OCI-LY7 (cell line): ENCODE results near the gene MS4A10. TPM values are rescaled to one million over a fixed set of nuclear protein-coding genes. Genes with fewer than 3 reads are reported as not detected.
A peak's percentile ranks its signal among the peaks of the same experiment; 100 is the strongest.

ENCODE experiments used
- BruUV-seq: library from RNA; stranded (reverse); fragments of 400-500 nt; replicated peaks from 2 replicates; lab custom pipeline; 2021; lab: Mats Ljungman, UMichigan
- CTCF ChIA-PET: fragments of 300-600 bp; sonication (Branson Sonifier 250); formaldehyde crosslinking; loops from one replicate; lab custom pipeline; 2022; ENCODE audit warnings: antibody characterized with exemption; ENCODE audit not compliant: unreplicated experiment; lab: Charles Lee
- POLR2A ChIA-PET: fragments of 300-600 bp; sonication (Branson Sonifier 250); formaldehyde crosslinking; loops from one replicate; lab custom pipeline; 2022; ENCODE audit warnings: antibody characterized with exemption; lab: Charles Lee
- DNase-seq: peaks from one replicate; pipeline ENCODE4 v3.0.0-alpha.2; 2015; ENCODE audit warnings: low spot score
- H2AFZ ChIP-seq: fragments of 200-600 bp; sonication (generic), shearing (Covaris generic); 2 replicates; pipeline ENCODE4 v1.6.1; 2014; ENCODE audit warnings: mild to moderate bottlenecking, antibody characterized with exemption, low read length, moderate library complexity
- H3K27ac ChIP-seq: fragments of 200-600 bp; sonication (generic); 2 replicates; pipeline ENCODE4 v1.5.1; 2014; ENCODE audit warnings: mixed run types, low read depth, mild to moderate bottlenecking, moderate library complexity, low read length, inconsistent platforms; ENCODE audit not compliant: poor library complexity, severe bottlenecking
- H3K36me3 ChIP-seq: fragments of 200-600 bp; sonication (generic); 2 replicates; pipeline ENCODE4 v1.6.1; 2014; ENCODE audit warnings: mild to moderate bottlenecking, antibody characterized with exemption, low read length, moderate library complexity, mixed read lengths; ENCODE audit not compliant: insufficient read depth
- H3K4me1 ChIP-seq: fragments of 200-600 bp; sonication (generic); 2 replicates; pipeline ENCODE4 v1.5.1; 2014; ENCODE audit warnings: mild to moderate bottlenecking, low read length; ENCODE audit not compliant: insufficient read depth, poor library complexity, severe bottlenecking
- H3K4me2 ChIP-seq: fragments of 200-600 bp; sonication (generic); 2 replicates; pipeline ENCODE4 v1.6.1; 2014; ENCODE audit warnings: mild to moderate bottlenecking, low read length
- H3K4me3 ChIP-seq: fragments of 200-600 bp; sonication (generic); 2 replicates; pipeline ENCODE4 v1.5.1; 2014; ENCODE audit warnings: mild to moderate bottlenecking, low read depth, low read length; ENCODE audit not compliant: poor library complexity, severe bottlenecking
- H3K79me2 ChIP-seq: fragments of 200-600 bp; sonication (generic); 2 replicates; pipeline ENCODE4 v1.6.1; 2016; ENCODE audit warnings: low read depth, mild to moderate bottlenecking, low read length, moderate library complexity, mixed read lengths; ENCODE audit not compliant: insufficient read depth
- H3K9me2 ChIP-seq: fragments of 200-600 bp; sonication (generic); 2 replicates; pipeline ENCODE4 v1.6.1; 2016; ENCODE audit warnings: mild to moderate bottlenecking, low read length, mixed read lengths; ENCODE audit not compliant: insufficient read depth
- H3K9me3 ChIP-seq: fragments of 200-600 bp; sonication (generic); 2 replicates; pipeline ENCODE4 v1.6.1; 2014; ENCODE audit warnings: mild to moderate bottlenecking, mixed run types, low read length, mixed read lengths
- H4K20me1 ChIP-seq: fragments of 200-600 bp; sonication (generic); 2 replicates; pipeline ENCODE4 v1.6.1; 2014; ENCODE audit warnings: mild to moderate bottlenecking, antibody characterized with exemption, low read length, moderate library complexity, mixed read lengths; ENCODE audit not compliant: insufficient read depth
- EZH2phosphoT487 ChIP-seq: fragments of 200-600 bp; sonication (generic); IDR thresholded peaks from 2 replicates; pipeline ENCODE4 v1.6.1; 2018; ENCODE audit warnings: low read depth, borderline replicate concordance, mild to moderate bottlenecking, mixed run types, antibody characterized with exemption, low read length, moderate library complexity, mixed read lengths
- intact Hi-C: fragments of 100-400 bp; cut with micrococcal nuclease; formaldehyde crosslinking; loops from one replicate; pipeline ENCODE4 v1.10.0; 2022; ENCODE audit not compliant: unreplicated experiment
- total RNA-seq, 2 experiments: library from RNA; depleted of rRNA in 1 of 2; stranded (reverse); fragments of >200 nt in 1 of 2; shearing (Covaris generic) in 1 of 2; gene quantifications; 2 replicates each; pipeline ENCODE4 v1.2.3, GENCODE V29; 2014 to 2022
- TF ChIP-seq, protein P1 (sequence below): fragments of 200-600 bp; sonication (generic); conservative IDR thresholded peaks from 2 replicates; pipeline ENCODE4 v1.5.1; 2014; ENCODE audit warnings: mild to moderate bottlenecking, antibody characterized with exemption, low read length, moderate library complexity, mixed read lengths

MS4A10 gene
- total RNA-seq, 2 experiments from 2014 or later, result not detected

DNA sequence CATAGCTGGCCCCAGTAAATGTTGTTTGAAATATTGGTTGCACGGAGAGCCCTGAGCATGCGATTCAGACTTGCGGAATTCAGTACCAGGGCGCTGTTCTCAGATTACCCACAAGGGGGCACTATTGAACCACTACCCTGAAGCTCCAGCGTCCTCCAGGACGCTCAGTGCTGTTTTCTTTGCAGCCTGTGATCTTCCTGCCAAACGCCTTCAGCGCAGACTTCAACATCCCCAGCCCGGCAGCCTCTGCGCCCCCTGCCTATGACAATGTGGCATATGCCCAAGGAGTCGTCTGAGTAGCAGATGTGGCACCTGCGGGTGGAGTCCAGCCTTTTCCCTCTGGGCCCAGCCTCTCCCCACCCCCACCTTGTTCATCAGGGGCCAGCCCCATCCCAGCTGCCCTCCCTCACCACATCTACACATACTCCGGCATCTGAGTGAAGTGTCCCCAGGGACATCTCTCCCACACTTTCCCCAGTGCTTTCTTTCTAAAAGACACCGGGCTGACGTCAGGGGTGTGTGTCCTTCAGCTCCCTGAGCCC, 9.6 kb upstream of the MS4A10 start:
- POLR2A ChIA-PET, result interaction anchor here (0.6 kb wide), 3 partner anchors 13 to 961 kb away, joined by 3 read pairs; no protein-coding TSS in a partner anchor
- Histone ChIP-seq H4K20me1 (no peaks in the 10 kb centered on the region), H3K36me3 (no peaks in the 10 kb centered on the region), H3K79me2 (no peaks in the 10 kb centered on the region), H3K9me3 (no peaks in the 10 kb centered on the region), H3K27ac (no peak overlapping the region), H3K4me3 (no peak overlapping the region), H3K4me2 (0 out of 2 replicates have a peak overlapping the region, but pooled peaks have one; percentile 5), H2AFZ (0 out of 2 replicates have a peak overlapping the region, but pooled peaks have one; percentile 29), H3K9me2 (no peaks in the 10 kb centered on the region), H3K4me1 (no peaks in the 10 kb centered on the region)
- CTCF ChIA-PET, result no interaction called here
- peak; percentile 91 for DNase-seq
- TF ChIP-seq, protein P1, sequence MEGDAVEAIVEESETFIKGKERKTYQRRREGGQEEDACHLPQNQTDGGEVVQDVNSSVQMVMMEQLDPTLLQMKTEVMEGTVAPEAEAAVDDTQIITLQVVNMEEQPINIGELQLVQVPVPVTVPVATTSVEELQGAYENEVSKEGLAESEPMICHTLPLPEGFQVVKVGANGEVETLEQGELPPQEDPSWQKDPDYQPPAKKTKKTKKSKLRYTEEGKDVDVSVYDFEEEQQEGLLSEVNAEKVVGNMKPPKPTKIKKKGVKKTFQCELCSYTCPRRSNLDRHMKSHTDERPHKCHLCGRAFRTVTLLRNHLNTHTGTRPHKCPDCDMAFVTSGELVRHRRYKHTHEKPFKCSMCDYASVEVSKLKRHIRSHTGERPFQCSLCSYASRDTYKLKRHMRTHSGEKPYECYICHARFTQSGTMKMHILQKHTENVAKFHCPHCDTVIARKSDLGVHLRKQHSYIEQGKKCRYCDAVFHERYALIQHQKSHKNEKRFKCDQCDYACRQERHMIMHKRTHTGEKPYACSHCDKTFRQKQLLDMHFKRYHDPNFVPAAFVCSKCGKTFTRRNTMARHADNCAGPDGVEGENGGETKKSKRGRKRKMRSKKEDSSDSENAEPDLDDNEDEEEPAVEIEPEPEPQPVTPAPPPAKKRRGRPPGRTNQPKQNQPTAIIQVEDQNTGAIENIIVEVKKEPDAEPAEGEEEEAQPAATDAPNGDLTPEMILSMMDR, result peak; percentile 93
- TF ChIP-seq EZH2phosphoT487, result no peak
- intact Hi-C loops, result loop anchor here (1.0 to 2.0 kb wide), 3 partner anchors 55 to 354 kb away; no protein-coding TSS in a partner anchor
- BruUV-seq, result no TSS peak

DNA sequence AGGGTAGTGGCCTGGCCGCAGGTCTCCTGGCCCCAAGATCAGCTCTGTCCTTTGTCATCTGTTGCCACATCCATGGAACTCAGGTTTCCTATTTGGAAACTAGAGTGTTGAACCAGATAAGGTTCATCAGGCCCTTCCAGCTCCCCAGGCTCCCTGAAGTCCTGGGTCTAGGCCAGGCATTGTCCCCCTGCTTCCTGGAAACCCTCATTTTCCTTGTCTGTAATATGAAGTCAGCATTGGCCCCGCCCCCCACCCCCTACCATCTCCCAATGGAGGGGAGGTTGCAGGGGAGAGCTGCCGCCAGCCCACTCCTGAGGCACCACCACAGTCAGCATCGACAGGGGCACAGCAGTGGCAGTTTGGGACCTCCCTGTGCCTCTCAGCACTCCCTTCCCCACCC, 9.0 kb upstream of the MS4A10 start:
- H3K9me3 ChIP-seq, result no peaks in the 10 kb centered on the region
- no peak overlapping the region for H3K4me3 ChIP-seq
- H3K36me3 ChIP-seq, result no peaks in the 10 kb centered on the region
- TF ChIP-seq, protein P1, result no peak
- no peak for TF ChIP-seq EZH2phosphoT487
- no peak overlapping the region for H3K27ac ChIP-seq
- H3K9me2 ChIP-seq, result no peaks in the 10 kb centered on the region
- H3K4me2 ChIP-seq, result no peak overlapping the region
- no peak for DNase-seq
- no peak overlapping the region for H2AFZ ChIP-seq
- CTCF ChIA-PET, result interaction anchor here (1.6 kb wide), 1 partner anchor 13 kb away, joined by 5 read pairs; no protein-coding TSS in a partner anchor
- POLR2A ChIA-PET, result interaction anchor here (0.6 kb wide), 2 partner anchors 12 to 215 kb away, joined by 3 read pairs; no protein-coding TSS in a partner anchor
- no TSS peak for BruUV-seq
- no peaks in the 10 kb centered on the region for H3K4me1 ChIP-seq
- H3K79me2 ChIP-seq, result no peaks in the 10 kb centered on the region
- H4K20me1 ChIP-seq, result no peaks in the 10 kb centered on the region
- intact Hi-C loops, result no loop called here

DNA sequence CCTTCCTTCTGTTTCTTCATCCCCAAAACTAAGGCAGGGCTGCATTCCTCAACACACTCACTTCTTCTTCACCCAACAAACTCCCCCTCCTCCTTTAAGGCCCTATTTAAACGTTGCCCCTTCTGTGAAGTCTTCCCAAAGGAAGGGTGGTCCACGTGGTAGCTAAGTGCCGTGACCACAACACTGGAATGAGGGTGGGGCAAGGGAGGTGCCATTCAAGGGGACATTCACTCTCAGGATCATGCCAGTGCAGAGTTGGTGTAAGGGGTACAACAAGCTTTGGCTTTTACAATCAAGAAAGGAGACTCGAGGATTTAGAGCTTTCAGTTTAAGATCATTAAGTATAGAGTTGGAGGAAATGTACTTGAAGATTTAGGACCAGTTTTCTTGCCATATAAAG, 8.0 kb upstream of the MS4A10 start:
- H3K79me2 ChIP-seq, result no peaks in the 10 kb centered on the region
- H3K4me2 ChIP-seq, result no peak overlapping the region
- no peak for TF ChIP-seq EZH2phosphoT487
- TF ChIP-seq, protein P1, result no peak
- H4K20me1 ChIP-seq, result no peaks in the 10 kb centered on the region
- H2AFZ ChIP-seq, result no peak overlapping the region
- H3K9me2 ChIP-seq, result no peaks in the 10 kb centered on the region
- no peak overlapping the region for H3K27ac ChIP-seq
- H3K9me3 ChIP-seq, result no peaks in the 10 kb centered on the region
- no TSS peak for BruUV-seq
- DNase-seq, result no peak
- intact Hi-C loops, result no loop called here
- no peak overlapping the region for H3K4me3 ChIP-seq
- H3K36me3 ChIP-seq, result no peaks in the 10 kb centered on the region
- H3K4me1 ChIP-seq, result no peaks in the 10 kb centered on the region
- ChIA-PET CTCF (interaction anchor here (1.6 kb wide), 1 partner anchor 14 kb away, joined by 5 read pairs; no protein-coding TSS in a partner anchor), POLR2A (no interaction called here)
